H1 (cell line): ENCODE results near the gene ANKS1B. TPM values are rescaled to one million over a fixed set of nuclear protein-coding genes. Genes with fewer than 3 reads are reported as not detected.

Experiments used
- CTCF ChIA-PET: fragments of 300-600 bp; sonication (Branson Sonifier 250); formaldehyde crosslinking; loops from one replicate; lab custom pipeline; 2021; ENCODE audit not compliant: partially characterized antibody; lab: Charles Lee
- POLR2A ChIA-PET: fragments of 300-600 bp; sonication (Branson Sonifier 250); formaldehyde crosslinking; loops from one replicate; lab custom pipeline; 2021; ENCODE audit warnings: inconsistent platforms; ENCODE audit not compliant: partially characterized antibody; lab: Charles Lee
- DNase-seq, 2 experiments: peaks; one replicate each; pipeline versions ENCODE4 v3.0.0 to v3.0.0-alpha.2; 2010 to 2022; ENCODE audit warnings: low spot score in 2 of 2, low read depth in 1 of 2, mixed read lengths in 1 of 2
- FAIRE-seq: peaks from 2 replicates; lab custom pipeline; 2011; peaks lifted over from hg19 to GRCh38; lab: Jason Lieb, UNC
- H2AFZ ChIP-seq: 2 replicates; pipeline ENCODE4 v1.8.1; 2012; ENCODE audit warnings: low read length, inconsistent platforms
- H2AK5ac ChIP-seq: 2 replicates; pipeline ENCODE4 v1.6.1; 2013; ENCODE audit warnings: low read depth, low read length
- H2BK120ac ChIP-seq: replicated peaks from 2 replicates; pipeline ENCODE3; 2013; ENCODE audit warnings: low read depth, low read length, inconsistent platforms
- H2BK12ac ChIP-seq: 2 replicates; pipeline ENCODE4 v1.6.1; 2013; ENCODE audit warnings: low read depth, low read length
- H2BK15ac ChIP-seq: 2 replicates; pipeline ENCODE4 v1.6.1; 2013; ENCODE audit warnings: low read length
- H2BK20ac ChIP-seq: 2 replicates; pipeline ENCODE4 v1.6.1; 2013; ENCODE audit warnings: low read length
- H2BK5ac ChIP-seq: 2 replicates; pipeline ENCODE4 v1.6.1; 2013; ENCODE audit warnings: low read depth, low read length
- H3K14ac ChIP-seq: 2 replicates; pipeline ENCODE4 v1.6.1; 2013; ENCODE audit warnings: inconsistent platforms; ENCODE audit not compliant: insufficient read length
- H3K18ac ChIP-seq: 2 replicates; pipeline ENCODE4 v1.6.1; 2013; ENCODE audit warnings: low read length; ENCODE audit errors: extremely low read depth
- H3K23ac ChIP-seq: 2 replicates; pipeline ENCODE4 v1.6.1; 2013; ENCODE audit warnings: inconsistent platforms; ENCODE audit not compliant: insufficient read length
- H3K23me2 ChIP-seq: 2 replicates; pipeline ENCODE4 v1.6.1; 2013; ENCODE audit warnings: low read depth, low read length
- H3K27ac ChIP-seq: 2 replicates; pipeline ENCODE4 v1.6.1; 2011; ENCODE audit warnings: low read depth, low read length, inconsistent platforms
- H3K27me3 ChIP-seq, 4 experiments: replicated peaks in 1 of 4; 1 replicate in 1 of 4; 2 replicates in 3 of 4; pipeline versions ENCODE4 v1.6.1 to v1.8.1; 2011 to 2013; ENCODE audit warnings: low read length in 3 of 4, mild to moderate bottlenecking in 3 of 4, inconsistent platforms in 2 of 4, mixed read lengths in 2 of 4, moderate library complexity in 1 of 4; ENCODE audit not compliant: control insufficient read depth in 3 of 4, insufficient read depth in 3 of 4; ENCODE audit errors: extremely low read depth in 1 of 4
- H3K36me3 ChIP-seq, 4 experiments: 2 replicates each; pipeline versions ENCODE4 v1.6.1 to v1.8.1; 2011 to 2013; ENCODE audit warnings: mild to moderate bottlenecking in 4 of 4, low read length in 3 of 4, moderate library complexity in 2 of 4, control low read depth in 1 of 4, inconsistent platforms in 1 of 4; ENCODE audit not compliant: insufficient read depth in 4 of 4, control insufficient read depth in 2 of 4
- H3K4ac ChIP-seq: replicated peaks from 2 replicates; pipeline ENCODE3; 2013; ENCODE audit warnings: low read length, low read depth, mixed read lengths, inconsistent platforms; ENCODE audit not compliant: insufficient read length
- H3K4me1 ChIP-seq, 4 experiments: replicated peaks in 1 of 4; 1 replicate in 1 of 4; 2 replicates in 3 of 4; pipeline versions ENCODE4 v1.6.1 to v1.8.1; 2011 to 2013; ENCODE audit warnings: low read length in 3 of 4, inconsistent platforms in 2 of 4, mixed read lengths in 1 of 4; ENCODE audit not compliant: insufficient read depth in 4 of 4, control insufficient read depth in 3 of 4
- H3K4me2 ChIP-seq, 2 experiments: 2 replicates each; pipeline versions ENCODE4 v1.6.1 to v1.8.1; 2011 to 2013; ENCODE audit warnings: low read depth in 2 of 2, low read length in 2 of 2, control low read depth in 1 of 2, inconsistent platforms in 1 of 2, mild to moderate bottlenecking in 1 of 2; ENCODE audit not compliant: insufficient read depth in 1 of 2
- H3K4me3 ChIP-seq, 4 experiments: fragments of 200-600, 300-600 bp in 1 of 4; sonication (generic), shearing (Covaris generic), sonication (Bioruptor Twin) in 1 of 4; 2 replicates each; pipeline versions ENCODE4 v1.5.1 to v1.8.1; 2011 to 2016; ENCODE audit warnings: low read length in 4 of 4, low read depth in 3 of 4, control low read depth in 2 of 4, inconsistent platforms in 2 of 4, mild to moderate bottlenecking in 2 of 4, mixed read lengths in 1 of 4, moderate library complexity in 1 of 4; ENCODE audit not compliant: insufficient read depth in 2 of 4; ENCODE audit errors: extremely low read depth in 1 of 4
- H3K56ac ChIP-seq: replicated peaks from 2 replicates; pipeline ENCODE3; 2013; ENCODE audit warnings: low read depth, mild to moderate bottlenecking, mixed read lengths, low read length, inconsistent platforms; ENCODE audit not compliant: insufficient read length
- H3K79me1 ChIP-seq: 2 replicates; pipeline ENCODE4 v1.6.1; 2013; ENCODE audit warnings: low read depth, low read length, control low read depth
- H3K79me2 ChIP-seq, 2 experiments: 2 replicates each; pipeline versions ENCODE4 v1.6.1 to v1.8.1; 2012 to 2013; ENCODE audit warnings: low read length in 2 of 2, mild to moderate bottlenecking in 2 of 2, inconsistent platforms in 1 of 2; ENCODE audit not compliant: insufficient read depth in 2 of 2, control insufficient read depth in 1 of 2
- H3K9ac ChIP-seq, 4 experiments: replicated peaks in 1 of 4; 1 replicate in 1 of 4; 2 replicates in 3 of 4; pipeline versions ENCODE4 v1.6.1 to v1.8.1; 2011 to 2013; ENCODE audit warnings: low read depth in 3 of 4, low read length in 3 of 4, control low read depth in 2 of 4, mild to moderate bottlenecking in 2 of 4, moderate library complexity in 2 of 4, inconsistent platforms in 1 of 4; ENCODE audit errors: extremely low read depth in 1 of 4
- H3K9me3 ChIP-seq, 2 experiments: 2 replicates each; pipeline versions ENCODE4 v1.6.1 to v1.8.1; 2012 to 2013; ENCODE audit warnings: mild to moderate bottlenecking in 2 of 2, moderate library complexity in 2 of 2, control low read depth in 1 of 2, inconsistent platforms in 1 of 2, low read depth in 1 of 2, low read length in 1 of 2, mixed read lengths in 1 of 2; ENCODE audit not compliant: insufficient read depth in 2 of 2
- H4K20me1 ChIP-seq, 2 experiments: replicated peaks in 1 of 2; 2 replicates each; pipeline versions ENCODE3 to v1.8.1; 2011 to 2013; ENCODE audit warnings: inconsistent platforms in 2 of 2, low read length in 2 of 2, mild to moderate bottlenecking in 1 of 2; ENCODE audit not compliant: insufficient read depth in 2 of 2, control insufficient read depth in 1 of 2
- H4K5ac ChIP-seq: 2 replicates; pipeline ENCODE4 v1.6.1; 2013; ENCODE audit warnings: low read length, low read depth, mixed read lengths, inconsistent platforms; ENCODE audit not compliant: insufficient read length
- H4K8ac ChIP-seq: 2 replicates; pipeline ENCODE4 v1.8.0; 2013; ENCODE audit warnings: mild to moderate bottlenecking, moderate library complexity, low read length, inconsistent platforms; ENCODE audit not compliant: insufficient read depth; ENCODE audit errors: extremely low read depth
- H4K91ac ChIP-seq: replicated peaks from 2 replicates; pipeline ENCODE3; 2013; ENCODE audit warnings: low read length, mixed read lengths, inconsistent platforms; ENCODE audit not compliant: insufficient read length
- ASH2L ChIP-seq: fragments of 200-600, 300-600 bp; sonication (generic); IDR thresholded peaks from one replicate; pipeline ENCODE4 v1.7.1; 2017; ENCODE audit warnings: low read length
- GTF2F1 ChIP-seq: IDR thresholded peaks from 2 replicates; pipeline ENCODE4 v1.6.1; 2012; ENCODE audit warnings: low read depth, low read length, improper control_type of control experiment, borderline replicate concordance
- NANOG ChIP-seq: IDR thresholded peaks from 2 replicates; pipeline ENCODE4 v1.6.1; 2011; ENCODE audit warnings: low read length, low read depth, mild to moderate bottlenecking, inconsistent platforms; ENCODE audit not compliant: insufficient read depth, poor library complexity, severe bottlenecking
- POLR2A ChIP-seq, 2 experiments: IDR thresholded peaks; 1 replicate in 1 of 2; 2 replicates in 1 of 2; pipeline ENCODE4 v1.6.1; 2011; ENCODE audit warnings: low read depth in 2 of 2, low read length in 2 of 2, mild to moderate bottlenecking in 2 of 2; ENCODE audit errors: control extremely low read depth in 1 of 2
- RNF2 ChIP-seq: fragments of 200-900, 300-1000 bp; sonication (generic); IDR thresholded peaks from 2 replicates; pipeline ENCODE4 v1.7.1; 2016; ENCODE audit warnings: borderline replicate concordance, low read depth, mild to moderate bottlenecking, antibody characterized with exemption, low read length; ENCODE audit not compliant: poor library complexity, severe bottlenecking; ENCODE audit errors: missing control alignments
- SIX5 ChIP-seq: IDR thresholded peaks from 2 replicates; pipeline ENCODE4 v1.6.1; 2011; ENCODE audit warnings: mild to moderate bottlenecking, low read depth, low read length
- TAF7 ChIP-seq: optimal IDR thresholded peaks from 2 replicates; pipeline ENCODE3; 2011; ENCODE audit warnings: low read depth, mild to moderate bottlenecking, inconsistent platforms, low read length, moderate library complexity, borderline replicate concordance
- WGBS, 2 experiments: shearing (Covaris generic) in 1 of 2; methylation state at CpG; one replicate each; pipeline versions ENCODE4 v1.1.6 to v1.1.7; 2013 to 2015; ENCODE audit warnings: low lambda C conversion rate in 2 of 2, mixed read lengths in 2 of 2, inconsistent platforms in 1 of 2, low coverage in 1 of 2, missing lambda C conversion rate in 1 of 2; ENCODE audit not compliant: insufficient replicate concordance in 2 of 2, insufficient coverage in 1 of 2, insufficient read length in 1 of 2; ENCODE audit errors: extremely low coverage in 1 of 2, missing lambda C conversion rate in 1 of 2; 5-methylcytosine and 5-hydroxymethylcytosine counted together
- polyA plus RNA-seq, 7 experiments: library from polyadenylated mRNA; depleted of rRNA in 3 of 7; stranded (reverse) in 5 of 7; unstranded in 2 of 7; fragments of >200 nt in 5 of 7; fragments of 200-250 nt in 2 of 7; gene quantifications; 1 replicate in 5 of 7; 2 replicates in 1 of 7; 4 replicates in 1 of 7; pipeline versions ENCODE4 v1.2.1 to v1.2.3, GENCODE V29; 2011 to 2013; ENCODE audit warnings: missing spikeins in 2 of 7, mixed read lengths in 2 of 7
- total RNA-seq: library from RNA; stranded (reverse); fragmentation: NEBNext Ultra II Directional; extraction: Animal tissue kit (Norgen Biotek cat#: 25700); gene quantifications from 2 replicates; pipeline ENCODE4 v1.2.1, GENCODE V29; 2021

ANKS1B gene
- total and polyA plus RNA-seq, 2 of the 8 experiments (the other 6 are each of a cell fraction or from before 2014, with no cell fraction given) = 2.7 to 6.1 TPM

DNA sequence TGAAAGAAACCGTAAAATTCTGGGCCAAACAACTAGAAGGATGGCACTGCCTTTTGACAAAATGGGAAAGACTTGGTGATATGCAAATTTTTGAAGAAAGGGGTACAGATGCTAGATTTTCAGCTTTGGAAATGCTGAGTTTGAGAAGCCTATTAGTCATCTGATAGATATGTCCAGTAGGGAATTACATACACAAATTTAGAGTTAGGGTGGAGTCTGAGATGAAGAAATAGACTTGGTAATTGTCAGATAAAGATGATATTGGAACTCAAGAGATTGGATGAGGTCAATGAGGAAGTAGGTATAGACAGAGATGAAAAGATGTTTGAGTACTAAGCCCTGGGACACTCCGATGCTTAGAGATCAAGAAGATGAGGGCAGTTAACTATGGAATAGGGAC lies 184.1 kb downstream of the ANKS1B start:
- H3K4ac ChIP-seq = no peak overlapping the region
- no peak overlapping the region for H2AFZ ChIP-seq
- H4K20me1 ChIP-seq = no peaks in the 10 kb centered on the region
- H3K79me1 ChIP-seq = no peaks in the 10 kb centered on the region
- no peak overlapping the region for H2BK20ac ChIP-seq
- no peak overlapping the region for H3K27ac ChIP-seq
- no peak overlapping the region for H2BK15ac ChIP-seq
- TF ChIP-seq RNF2 (no peak), ASH2L (no peak), POLR2A (IDR thresholded peaks at IDR 0.05; ENCODE audit: control extremely low read depth in 1 of 2, low read depth in 2 of 2, low read length in 2 of 2) (no peak), SIX5 (no peak), NANOG (no peak), GTF2F1 (no peak), TAF7 (no peak)
- DNase-seq (no peak), FAIRE-seq (no peak)
- no peak overlapping the region for H4K91ac ChIP-seq
- no peak overlapping the region for H3K23ac ChIP-seq
- no peak overlapping the region for H3K14ac ChIP-seq
- H3K4me1 ChIP-seq = no peaks in the 10 kb centered on the region
- H3K18ac ChIP-seq = no peak overlapping the region
- no peaks in the 10 kb centered on the region for H3K79me2 ChIP-seq
- H2BK12ac ChIP-seq = no peak overlapping the region
- 90% methylated on average over 2 of the region's 2 CpGs; no CpG with 5 or more reads in 1 of the 2 experiments for WGBS, 2 experiments
- H3K9me3 ChIP-seq = no peaks in the 10 kb centered on the region
- no peaks in the 10 kb centered on the region for H3K36me3 ChIP-seq
- no peaks in the 10 kb centered on the region for H3K27me3 ChIP-seq
- H4K8ac ChIP-seq = no peak overlapping the region
- H3K4me2 ChIP-seq = no peak overlapping the region
- H3K23me2 ChIP-seq = no peaks in the 10 kb centered on the region
- H2BK5ac ChIP-seq = no peak overlapping the region
- no peak overlapping the region for H3K4me3 ChIP-seq
- H3K56ac ChIP-seq = no peak overlapping the region
- CTCF ChIA-PET = no interaction called here
- POLR2A ChIA-PET = no interaction called here
- H2BK120ac ChIP-seq = no peak overlapping the region
- no peak overlapping the region for H3K9ac ChIP-seq
- no peak overlapping the region for H4K5ac ChIP-seq
- no peak overlapping the region for H2AK5ac ChIP-seq
